Peyer's patch (tissue), 4 donors: ENCODE measurements around the gene NUDT9. TPM values are rescaled to one million over a fixed set of nuclear protein-coding genes. Genes with fewer than 3 reads are reported as not detected.
A peak's percentile ranks its signal among the peaks of the same experiment; 100 is the strongest.
"Not testable (repeated sequence)": the region's sequence is repeated elsewhere in the genome, so short reads cannot be mapped to it uniquely, and the experiment has no call there.

ENCODE experiments used
- DNase-seq, 3 donors: peaks; one replicate each; pipeline ENCODE4 v3.0.0-alpha.2; 2017 to 2019
- H3K27ac ChIP-seq, 4 donors: fragments of 200-600 bp; sonication (generic); one replicate each; pipeline ENCODE4 v1.5.1; 2016 to 2019
- H3K27me3 ChIP-seq, 2 donors: fragments of 200-600 bp; sonication (generic); one replicate each; pipeline ENCODE4 v1.5.1; 2019
- H3K36me3 ChIP-seq, 3 donors: fragments of 200-600 bp; sonication (generic); one replicate each; pipeline ENCODE4 v1.5.1; 2016 to 2019
- H3K4me1 ChIP-seq, 4 donors: fragments of 200-600 bp; sonication (generic); one replicate each; pipeline ENCODE4 v1.5.1; 2016 to 2019
- H3K4me3 ChIP-seq, 4 donors: fragments of 200-600 bp; sonication (generic); 1 replicate in 3 of 4; 2 replicates in 1 of 4; pipeline ENCODE4 v1.5.1; 2016 to 2019; ENCODE audit warnings: mild to moderate bottlenecking in 1 of 4
- H3K9me3 ChIP-seq, 4 donors: fragments of 200-600 bp; sonication (generic); one replicate each; pipeline ENCODE4 v1.5.1; 2016 to 2019; ENCODE audit warnings: mild to moderate bottlenecking in 1 of 4
- POLR2A ChIP-seq, 2 donors: fragments of 450-650 bp; IDR thresholded peaks; one replicate each; pipeline ENCODE4 v1.5.1; 2017; ENCODE audit warnings: antibody characterized with exemption in 2 of 2, mild to moderate bottlenecking in 2 of 2, moderate library complexity in 2 of 2
- total RNA-seq, 4 donors: library from RNA; depleted of rRNA; stranded (reverse); fragments of >200 nt; gene quantifications; one replicate each; pipeline ENCODE4 v1.1.0, GENCODE V29; 2016
- TF ChIP-seq, protein P1 (sequence below), 6 experiments: fragments of 450-650 bp in 4 of 6; fragments of 200-600 bp in 2 of 6; sonication (generic) in 1 of 6; IDR thresholded peaks; one replicate each; pipeline ENCODE4 v1.5.1; 2017 to 2019; ENCODE audit warnings: antibody characterized with exemption in 6 of 6, mild to moderate bottlenecking in 3 of 6, moderate library complexity in 1 of 6

The NUDT9 gene
- total RNA-seq, 4 donors from 2014 or later: 11.6 to 47.1 (median 37.8) TPM

DNA sequence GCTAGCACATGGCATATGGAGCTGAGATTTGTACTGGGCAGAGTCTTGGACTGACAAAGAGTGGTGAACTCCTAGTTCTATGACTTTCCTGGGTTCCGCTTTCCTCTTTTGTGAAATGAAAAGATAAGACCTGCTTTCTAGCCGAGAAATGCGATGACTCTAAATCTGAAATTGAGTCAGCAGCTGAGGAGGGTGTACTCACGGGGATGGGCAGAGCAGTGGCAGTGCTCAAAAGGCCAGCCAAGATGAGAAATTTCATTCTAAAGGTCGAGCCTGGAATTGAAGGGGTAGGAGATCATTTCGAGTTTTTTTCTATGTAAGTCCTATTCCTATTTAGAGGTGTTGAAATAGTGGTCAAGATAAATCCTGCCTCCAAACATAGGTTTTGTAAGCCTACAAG lies 47.0 kb downstream of the NUDT9 start:
- Histone ChIP-seq H3K27me3 (no peaks in the 10 kb centered on the region), H3K9me3 (no peaks in the 10 kb centered on the region), H3K4me3 (no peak overlapping the region), H3K27ac (no peak overlapping the region), H3K4me1 (no peaks in the 10 kb centered on the region), H3K36me3 (no peaks in the 10 kb centered on the region)
- DNase-seq: no peak
- no peak for TF ChIP-seq POLR2A (IDR thresholded peaks at IDR 0.05)
- TF ChIP-seq, protein P1, sequence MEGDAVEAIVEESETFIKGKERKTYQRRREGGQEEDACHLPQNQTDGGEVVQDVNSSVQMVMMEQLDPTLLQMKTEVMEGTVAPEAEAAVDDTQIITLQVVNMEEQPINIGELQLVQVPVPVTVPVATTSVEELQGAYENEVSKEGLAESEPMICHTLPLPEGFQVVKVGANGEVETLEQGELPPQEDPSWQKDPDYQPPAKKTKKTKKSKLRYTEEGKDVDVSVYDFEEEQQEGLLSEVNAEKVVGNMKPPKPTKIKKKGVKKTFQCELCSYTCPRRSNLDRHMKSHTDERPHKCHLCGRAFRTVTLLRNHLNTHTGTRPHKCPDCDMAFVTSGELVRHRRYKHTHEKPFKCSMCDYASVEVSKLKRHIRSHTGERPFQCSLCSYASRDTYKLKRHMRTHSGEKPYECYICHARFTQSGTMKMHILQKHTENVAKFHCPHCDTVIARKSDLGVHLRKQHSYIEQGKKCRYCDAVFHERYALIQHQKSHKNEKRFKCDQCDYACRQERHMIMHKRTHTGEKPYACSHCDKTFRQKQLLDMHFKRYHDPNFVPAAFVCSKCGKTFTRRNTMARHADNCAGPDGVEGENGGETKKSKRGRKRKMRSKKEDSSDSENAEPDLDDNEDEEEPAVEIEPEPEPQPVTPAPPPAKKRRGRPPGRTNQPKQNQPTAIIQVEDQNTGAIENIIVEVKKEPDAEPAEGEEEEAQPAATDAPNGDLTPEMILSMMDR (IDR thresholded peaks at IDR 0.05): no peak

DNA sequence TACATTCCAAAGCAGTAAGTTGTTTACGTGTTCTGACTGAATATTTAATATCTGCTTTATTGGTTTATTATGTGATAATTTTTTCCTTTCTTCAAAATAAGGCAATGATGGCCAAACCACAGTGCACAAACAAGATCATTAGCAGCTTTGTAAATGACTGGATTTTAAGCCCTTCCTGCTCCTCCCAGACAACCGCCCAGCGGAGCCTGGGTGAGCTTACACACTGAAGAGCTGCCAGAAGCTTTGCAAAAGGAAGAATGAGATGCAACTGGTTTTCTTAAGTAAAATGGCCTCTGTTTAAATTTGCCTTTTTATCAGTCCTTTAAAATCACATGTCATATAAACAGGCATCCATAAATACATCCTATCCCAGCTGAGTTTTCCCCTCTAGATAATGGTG lies 54.6 kb downstream of the NUDT9 start:
- Histone ChIP-seq H3K9me3 (no peaks in the 10 kb centered on the region), H3K27ac (no peak overlapping the region), H3K4me1 (no peaks in the 10 kb centered on the region), H3K36me3 (peaks cover 0 to 25% (median 0%) of the 10 kb centered on the region in 3 donors), H3K4me3 (no peak overlapping the region), H3K27me3 (no peaks in the 10 kb centered on the region)
- TF ChIP-seq POLR2A (IDR thresholded peaks at IDR 0.05): no peak
- TF ChIP-seq, protein P1 (IDR thresholded peaks at IDR 0.05): no peak
- no peak for DNase-seq

DNA sequence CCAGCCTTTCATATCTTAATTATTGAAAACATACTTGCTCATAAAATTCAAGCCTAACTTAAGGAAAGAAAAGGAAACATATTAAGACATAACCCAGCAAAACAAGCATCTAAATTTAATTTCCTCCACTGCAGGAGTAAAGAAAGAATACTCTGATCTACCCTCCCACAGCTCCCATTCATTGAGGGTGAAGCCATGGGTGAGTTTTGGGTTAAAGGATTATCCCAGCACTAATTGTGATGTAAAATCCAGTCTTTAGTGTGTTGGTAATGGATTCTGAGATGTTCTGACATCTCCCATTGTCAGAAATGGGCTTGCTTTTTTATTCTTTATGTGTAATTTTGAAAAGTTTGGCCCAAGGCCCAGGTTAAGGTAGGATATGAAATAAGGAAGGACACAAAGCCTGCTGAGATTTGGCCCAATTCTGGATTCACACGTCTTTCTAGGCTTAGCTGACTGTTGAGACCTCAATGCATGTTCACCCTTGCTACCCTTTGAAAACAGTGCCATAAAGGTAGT lies 56.4 kb downstream of the NUDT9 start:
- peaks cover 0 to 25% (median 0%) of the 10 kb centered on the region in 3 donors for H3K36me3 ChIP-seq
- TF ChIP-seq POLR2A (IDR thresholded peaks at IDR 0.05): no peak
- TF ChIP-seq, protein P1 (IDR thresholded peaks at IDR 0.05): no peak
- no peak overlapping the region for H3K4me3 ChIP-seq
- H3K27me3 ChIP-seq: no peaks in the 10 kb centered on the region
- DNase-seq: no peak
- no peaks in the 10 kb centered on the region for H3K9me3 ChIP-seq
- no peaks in the 10 kb centered on the region for H3K4me1 ChIP-seq
- no peak overlapping the region for H3K27ac ChIP-seq

DNA sequence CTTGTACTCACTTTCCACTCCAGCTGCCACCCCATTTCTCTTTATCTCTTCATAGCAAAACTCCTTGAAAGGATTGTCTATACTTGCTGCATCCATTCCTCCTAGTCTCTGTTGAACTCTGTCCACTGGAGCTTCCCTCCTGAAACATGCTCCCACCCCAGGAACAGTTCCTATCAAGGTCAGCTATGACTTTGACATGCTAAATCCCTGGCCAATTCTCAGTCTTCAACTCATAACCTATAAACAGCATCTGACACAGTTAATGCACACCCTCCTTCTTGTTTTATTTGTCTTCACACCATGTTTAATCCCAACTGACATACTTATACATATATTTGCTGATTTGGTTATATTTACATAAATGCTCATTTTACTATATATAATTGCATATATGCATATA lies 59.0 kb downstream of the NUDT9 start:
- Histone ChIP-seq H3K36me3 (peaks cover 0 to 19% (median 0%) of the 10 kb centered on the region in 3 donors), H3K27ac (no peak overlapping the region)
- TF ChIP-seq, protein P1 (IDR thresholded peaks at IDR 0.05): no peak
- TF ChIP-seq POLR2A (IDR thresholded peaks at IDR 0.05): no peak

DNA sequence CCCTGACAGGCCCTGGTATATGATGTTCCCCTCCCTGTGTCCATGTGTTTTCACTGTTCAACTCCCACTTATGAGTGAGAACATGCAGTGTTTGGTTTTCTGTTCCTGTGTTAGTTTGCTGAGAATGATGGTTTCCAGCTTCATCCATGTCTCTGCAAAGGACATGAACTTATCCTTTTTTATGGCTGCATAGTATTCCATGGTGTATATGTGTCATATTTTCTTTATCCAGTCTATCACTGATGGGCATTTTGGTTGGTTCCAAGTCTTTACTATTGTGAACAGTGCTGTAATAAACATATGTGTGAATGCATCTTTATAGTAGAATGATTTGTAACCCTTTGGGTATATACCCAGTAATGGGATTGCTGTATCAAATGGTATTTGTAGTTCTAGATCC lies 60.9 kb downstream of the NUDT9 start:
- H3K4me3 ChIP-seq, H3K27ac ChIP-seq, H3K4me1 ChIP-seq, DNase-seq, H3K9me3 ChIP-seq, H3K27me3 ChIP-seq: not testable (repeated sequence)
- H3K36me3 ChIP-seq: peaks cover 0 to 20% (median 0%) of the 10 kb centered on the region in 3 donors

More for the DNA sequence above, 59.0 kb downstream of the NUDT9 start:
- DNase-seq: no peak
- Histone ChIP-seq H3K4me1 (no peaks in the 10 kb centered on the region), H3K9me3 (no peaks in the 10 kb centered on the region), H3K27me3 (no peaks in the 10 kb centered on the region), H3K4me3 (no peak overlapping the region)

DNA sequence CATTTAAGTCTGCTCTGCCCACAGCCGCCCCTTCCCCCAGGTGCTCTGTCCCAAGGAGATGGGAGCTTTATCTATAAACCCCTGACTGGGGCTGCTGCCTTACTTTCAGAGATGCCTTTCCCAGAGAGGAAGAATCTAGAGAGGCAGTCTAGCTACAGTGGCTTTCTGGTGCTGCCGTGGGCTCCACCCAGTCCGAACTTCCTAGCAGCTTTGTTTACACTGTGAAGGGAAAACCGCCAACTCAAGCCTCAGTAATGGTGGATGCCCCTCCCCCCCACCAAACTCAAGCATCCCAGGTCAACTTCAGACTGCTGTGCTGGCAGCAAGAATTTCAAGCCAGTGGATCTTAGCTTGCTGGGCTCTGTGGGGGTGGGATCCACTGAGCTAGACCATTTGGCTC lies 66.3 kb downstream of the NUDT9 start:
- H3K4me1 ChIP-seq, H3K9me3 ChIP-seq, DNase-seq, H3K27me3 ChIP-seq, H3K4me3 ChIP-seq: not testable (repeated sequence)
- H3K27ac ChIP-seq: peak overlapping the region in 2 of 4 donors; percentile 20 to 31
- H3K36me3 ChIP-seq: peaks cover 0 to 27% (median 0%) of the 10 kb centered on the region in 3 donors

DNA sequence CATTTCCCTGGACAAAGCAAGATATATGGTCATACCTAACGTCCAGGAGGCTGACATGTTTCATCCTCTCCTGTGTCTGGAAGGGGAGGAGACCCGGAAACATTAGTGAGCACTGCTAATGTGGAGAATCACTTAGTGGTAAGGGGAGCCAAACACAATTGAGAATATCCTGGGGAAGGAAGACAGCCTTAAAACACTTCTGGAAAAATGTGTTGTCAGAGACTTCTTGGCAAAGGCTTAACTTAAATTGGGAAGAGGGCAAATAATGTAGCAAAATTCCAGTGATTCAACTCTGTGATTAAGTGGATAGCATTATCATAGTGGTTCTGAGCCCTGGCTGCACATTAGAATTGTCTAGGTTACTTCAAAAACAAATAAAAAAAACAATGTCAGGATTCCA lies 67.3 kb downstream of the NUDT9 start:
- no peak for TF ChIP-seq POLR2A (IDR thresholded peaks at IDR 0.05)
- TF ChIP-seq, protein P1 (IDR thresholded peaks at IDR 0.05): no peak
- DNase-seq: no peak
- no peak overlapping the region for H3K4me3 ChIP-seq
- no peak overlapping the region for H3K27ac ChIP-seq
- no peaks in the 10 kb centered on the region for H3K4me1 ChIP-seq
- no peaks in the 10 kb centered on the region for H3K9me3 ChIP-seq
- H3K27me3 ChIP-seq: no peaks in the 10 kb centered on the region
- peaks cover 0 to 35% (median 0%) of the 10 kb centered on the region in 3 donors for H3K36me3 ChIP-seq
